Measurements from ENCODE around the gene ITPKB.

The ITPKB gene

GRCh38 chr1:226696547-226696946 is 42.5 kb downstream of the ITPKB start:
- no peak overlapping the region for H3K9ac ChIP-seq (ENCODE audit: low read length)
- no peak overlapping the region for H3K4me3 ChIP-seq (ENCODE audit: low read length)
- H2AFZ ChIP-seq (ENCODE audit: low read length), result no peak overlapping the region
- no peaks in the 10 kb centered on the region for H3K27me3 ChIP-seq (replicated peaks; ENCODE audit: insufficient read depth, low read length)
- no peaks in the 10 kb centered on the region for H3K36me3 ChIP-seq (replicated peaks; ENCODE audit: insufficient read depth, low read length)
- no peak overlapping the region for H3K27ac ChIP-seq (ENCODE audit: low read length)
- DNase-seq, result no peak
- H3K4me1 ChIP-seq (ENCODE audit: low read length), result no peaks in the 10 kb centered on the region
- TF ChIP-seq EZH2phosphoT487 (IDR thresholded peaks at IDR 0.05; ENCODE audit: low read length) (no peak), EZH2 (optimal IDR thresholded peaks at IDR 0.05; ENCODE audit: low read depth, low read length) (no peak), CTCF (IDR thresholded peaks at IDR 0.05; ENCODE audit: low read length) (no peak)
- no peak overlapping the region for H3K4me2 ChIP-seq (ENCODE audit: low read depth, low read length)
- H4K20me1 ChIP-seq (ENCODE audit: insufficient read depth, low read length), result no peaks in the 10 kb centered on the region
- H3K9me2 ChIP-seq (replicated peaks; ENCODE audit: insufficient read depth, low read length), result no peaks in the 10 kb centered on the region
- H3K79me2 ChIP-seq (ENCODE audit: low read length), result peaks cover 69% of the 10 kb centered on the region
- no peaks in the 10 kb centered on the region for H3K9me3 ChIP-seq (replicated peaks; ENCODE audit: insufficient read depth, low read length)
- H3F3A ChIP-seq (ENCODE audit: insufficient read depth, low read length), result no peaks in the 10 kb centered on the region

- DNase-seq, result no peak
- Histone ChIP-seq H3K27ac (ENCODE audit: low read length) (no peak overlapping the region), H2AFZ (ENCODE audit: low read length) (no peak overlapping the region), H3K79me2 (ENCODE audit: low read length) (peaks cover 69% of the 10 kb centered on the region), H3K9me2 (replicated peaks; ENCODE audit: insufficient read depth, low read length) (no peaks in the 10 kb centered on the region), H3F3A (ENCODE audit: insufficient read depth, low read length) (no peaks in the 10 kb centered on the region), H3K9me3 (replicated peaks; ENCODE audit: insufficient read depth, low read length) (no peaks in the 10 kb centered on the region), H3K9ac (ENCODE audit: low read length) (no peak overlapping the region), H4K20me1 (ENCODE audit: insufficient read depth, low read length) (no peaks in the 10 kb centered on the region), H3K4me2 (ENCODE audit: low read depth, low read length) (no peak overlapping the region), H3K27me3 (replicated peaks; ENCODE audit: insufficient read depth, low read length) (no peaks in the 10 kb centered on the region), H3K4me3 (ENCODE audit: low read length) (no peak overlapping the region), H3K4me1 (ENCODE audit: low read length) (no peaks in the 10 kb centered on the region), H3K36me3 (replicated peaks; ENCODE audit: insufficient read depth, low read length) (no peaks in the 10 kb centered on the region)
- TF ChIP-seq EZH2 (optimal IDR thresholded peaks at IDR 0.05; ENCODE audit: low read depth, low read length) (no peak), CTCF (IDR thresholded peaks at IDR 0.05; ENCODE audit: low read length) (no peak), EZH2phosphoT487 (IDR thresholded peaks at IDR 0.05; ENCODE audit: low read length) (no peak)
Observed at GRCh38 chr1:226695335-226695900, 43.7 kb downstream of the ITPKB start.

GRCh38 chr1:226692823-226693222 is 46.3 kb downstream of the ITPKB start:
- no peak for DNase-seq
- no peaks in the 10 kb centered on the region for H4K20me1 ChIP-seq (ENCODE audit: insufficient read depth, low read length)
- TF ChIP-seq EZH2 (optimal IDR thresholded peaks at IDR 0.05; ENCODE audit: low read depth, low read length) (no peak), EZH2phosphoT487 (IDR thresholded peaks at IDR 0.05; ENCODE audit: low read length) (no peak), CTCF (IDR thresholded peaks at IDR 0.05; ENCODE audit: low read length) (no peak)
- no peaks in the 10 kb centered on the region for H3K27me3 ChIP-seq (replicated peaks; ENCODE audit: insufficient read depth, low read length)
- no peak overlapping the region for H3K4me3 ChIP-seq (ENCODE audit: low read length)
- no peak overlapping the region for H3K4me2 ChIP-seq (ENCODE audit: low read depth, low read length)
- H3K27ac ChIP-seq (ENCODE audit: low read length), result no peak overlapping the region
- H3K9me3 ChIP-seq (replicated peaks; ENCODE audit: insufficient read depth, low read length), result no peaks in the 10 kb centered on the region
- no peaks in the 10 kb centered on the region for H3K36me3 ChIP-seq (replicated peaks; ENCODE audit: insufficient read depth, low read length)
- H3K9ac ChIP-seq (ENCODE audit: low read length), result no peak overlapping the region
- no peaks in the 10 kb centered on the region for H3F3A ChIP-seq (ENCODE audit: insufficient read depth, low read length)
- H3K79me2 ChIP-seq (ENCODE audit: low read length), result peaks cover 68% of the 10 kb centered on the region
- no peak overlapping the region for H2AFZ ChIP-seq (ENCODE audit: low read length)
- no peaks in the 10 kb centered on the region for H3K4me1 ChIP-seq (ENCODE audit: low read length)
- no peaks in the 10 kb centered on the region for H3K9me2 ChIP-seq (replicated peaks; ENCODE audit: insufficient read depth, low read length)

Measured in MM.1S (cell line).